ENCODE data around the gene BAZ1B. TPM values are rescaled to one million over a fixed set of nuclear protein-coding genes. Genes with fewer than 3 reads are reported as not detected.

The BAZ1B gene
- total RNA-seq, 1 donor from 2014 or later, result 60.3 TPM

DNA sequence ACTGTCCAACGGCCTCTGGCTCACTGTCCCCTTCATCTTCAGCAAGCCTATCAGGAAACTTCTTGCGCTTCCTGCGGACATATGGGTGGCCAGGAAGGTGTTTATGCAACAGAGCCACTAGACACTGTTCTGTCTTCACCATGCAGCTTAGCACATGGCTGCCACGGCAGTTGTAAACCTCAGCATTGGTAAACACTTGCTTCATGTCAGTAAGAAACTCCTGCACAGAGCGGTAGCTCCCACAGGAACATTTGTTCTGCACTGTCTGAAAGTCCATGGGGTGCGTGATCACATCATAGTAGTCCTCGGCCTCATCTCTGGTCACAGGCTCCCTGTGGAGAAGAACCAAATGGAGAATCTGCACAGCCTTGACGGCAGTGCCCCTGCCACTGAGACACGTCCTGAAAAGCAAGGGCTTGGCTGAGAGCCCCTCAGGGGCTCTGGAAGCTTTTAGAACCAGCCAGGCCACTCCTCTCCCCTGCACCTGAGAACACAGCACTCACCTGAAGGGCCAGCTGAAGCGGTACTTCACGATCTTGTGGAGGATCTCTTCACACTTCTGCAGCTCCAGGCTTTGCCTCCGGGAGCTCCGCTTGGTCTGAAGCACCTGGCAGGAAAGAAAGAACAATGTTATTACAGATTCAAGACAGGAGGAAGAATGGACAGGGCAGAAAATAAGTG is 79.7 kb downstream of the BAZ1B start:
- no peaks in the 10 kb centered on the region for H3K27me3 ChIP-seq (ENCODE audit: control insufficient read depth, insufficient read depth, low read length)
- DNase-seq (ENCODE audit: low read depth), result no peak
- H3K36me3 ChIP-seq (ENCODE audit: control insufficient read depth, insufficient read depth, low read length), result peaks cover 9% of the 10 kb centered on the region
- TF ChIP-seq, protein P1, sequence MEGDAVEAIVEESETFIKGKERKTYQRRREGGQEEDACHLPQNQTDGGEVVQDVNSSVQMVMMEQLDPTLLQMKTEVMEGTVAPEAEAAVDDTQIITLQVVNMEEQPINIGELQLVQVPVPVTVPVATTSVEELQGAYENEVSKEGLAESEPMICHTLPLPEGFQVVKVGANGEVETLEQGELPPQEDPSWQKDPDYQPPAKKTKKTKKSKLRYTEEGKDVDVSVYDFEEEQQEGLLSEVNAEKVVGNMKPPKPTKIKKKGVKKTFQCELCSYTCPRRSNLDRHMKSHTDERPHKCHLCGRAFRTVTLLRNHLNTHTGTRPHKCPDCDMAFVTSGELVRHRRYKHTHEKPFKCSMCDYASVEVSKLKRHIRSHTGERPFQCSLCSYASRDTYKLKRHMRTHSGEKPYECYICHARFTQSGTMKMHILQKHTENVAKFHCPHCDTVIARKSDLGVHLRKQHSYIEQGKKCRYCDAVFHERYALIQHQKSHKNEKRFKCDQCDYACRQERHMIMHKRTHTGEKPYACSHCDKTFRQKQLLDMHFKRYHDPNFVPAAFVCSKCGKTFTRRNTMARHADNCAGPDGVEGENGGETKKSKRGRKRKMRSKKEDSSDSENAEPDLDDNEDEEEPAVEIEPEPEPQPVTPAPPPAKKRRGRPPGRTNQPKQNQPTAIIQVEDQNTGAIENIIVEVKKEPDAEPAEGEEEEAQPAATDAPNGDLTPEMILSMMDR (IDR thresholded peaks at IDR 0.05; ENCODE audit: insufficient read depth, low read length, poor library complexity, severe bottlenecking), result no peak
- no peak overlapping the region for H3K4me3 ChIP-seq (ENCODE audit: low read depth, low read length)

GRCh38 chr7:73439410-73439704 is 82.7 kb downstream of the BAZ1B start:
- H3K36me3 ChIP-seq (ENCODE audit: control insufficient read depth, insufficient read depth, low read length), result peaks cover 5% of the 10 kb centered on the region
- peaks cover 21% of the 10 kb centered on the region for H3K27me3 ChIP-seq (ENCODE audit: control insufficient read depth, insufficient read depth, low read length)
- H3K4me3 ChIP-seq (ENCODE audit: low read depth, low read length), result no peak overlapping the region
- DNase-seq (ENCODE audit: low read depth), result no peak
- TF ChIP-seq, protein P1 (IDR thresholded peaks at IDR 0.05; ENCODE audit: insufficient read depth, low read length, poor library complexity, severe bottlenecking), result no peak

- no peak for DNase-seq (ENCODE audit: low read depth)
- H3K4me3 ChIP-seq (ENCODE audit: low read depth, low read length), result no peak overlapping the region
- peaks cover 3% of the 10 kb centered on the region for H3K36me3 ChIP-seq (ENCODE audit: control insufficient read depth, insufficient read depth, low read length)
- TF ChIP-seq, protein P1 (IDR thresholded peaks at IDR 0.05; ENCODE audit: insufficient read depth, low read length, poor library complexity, severe bottlenecking), result no peak
- peaks cover 25% of the 10 kb centered on the region for H3K27me3 ChIP-seq (ENCODE audit: control insufficient read depth, insufficient read depth, low read length)
Measured at GRCh38 chr7:73438547-73439409, 83.3 kb downstream of the BAZ1B start.

- no peak for DNase-seq (ENCODE audit: low read depth)
- Histone ChIP-seq H3K36me3 (ENCODE audit: control insufficient read depth, insufficient read depth, low read length) (peaks cover 3% of the 10 kb centered on the region), H3K27me3 (ENCODE audit: control insufficient read depth, insufficient read depth, low read length) (peaks cover 25% of the 10 kb centered on the region), H3K4me3 (ENCODE audit: low read depth, low read length) (no peak overlapping the region)
- TF ChIP-seq, protein P1 (IDR thresholded peaks at IDR 0.05; ENCODE audit: insufficient read depth, low read length, poor library complexity, severe bottlenecking), result no peak
Measured at GRCh38 chr7:73437621-73438416, 84.3 kb downstream of the BAZ1B start.

GRCh38 chr7:73437091-73437490 is 85.0 kb downstream of the BAZ1B start:
- TF ChIP-seq, protein P1 (IDR thresholded peaks at IDR 0.05; ENCODE audit: insufficient read depth, low read length, poor library complexity, severe bottlenecking), result no peak

More at GRCh38 chr7:73437091-73437490, 85.0 kb downstream of the BAZ1B start:
- DNase-seq (ENCODE audit: low read depth), result no peak
- peaks cover 25% of the 10 kb centered on the region for H3K27me3 ChIP-seq (ENCODE audit: control insufficient read depth, insufficient read depth, low read length)
- H3K4me3 ChIP-seq (ENCODE audit: low read depth, low read length), result no peak overlapping the region
- H3K36me3 ChIP-seq (ENCODE audit: control insufficient read depth, insufficient read depth, low read length), result peaks cover 2% of the 10 kb centered on the region

All from kidney epithelial cell (primary cell).